HFFc6 (cell line): ENCODE measurements around the gene CLN6. TPM values are rescaled to one million over a fixed set of nuclear protein-coding genes. Genes with fewer than 3 reads are reported as not detected.
"Not testable (repeated sequence)": the region's sequence is repeated elsewhere in the genome, so short reads cannot be mapped to it uniquely, and the experiment has no call there.

ENCODE experiments used
- DNase-seq: peaks from one replicate; pipeline ENCODE4 v3.0.0-alpha.2; 2018
- H3K27ac Mint-ChIP-seq: 2 replicates; pipeline ENCODE4 v1.8.0; 2020; ENCODE audit warnings: mild to moderate bottlenecking, mixed read lengths
- H3K27me3 Mint-ChIP-seq: 2 replicates; pipeline ENCODE4 v1.8.0; 2021; ENCODE audit warnings: mild to moderate bottlenecking, moderate library complexity, mixed read lengths; ENCODE audit not compliant: insufficient read depth
- H3K36me3 Mint-ChIP-seq: 2 replicates; pipeline ENCODE4 v1.8.0; 2021; ENCODE audit warnings: low read depth, mixed read lengths
- H3K4me1 Mint-ChIP-seq: 2 replicates; pipeline ENCODE4 v1.8.0; 2020; ENCODE audit warnings: low read depth, mixed read lengths
- H3K4me3 Mint-ChIP-seq: 2 replicates; pipeline ENCODE4 v1.8.0; 2020; ENCODE audit warnings: mild to moderate bottlenecking, moderate library complexity, mixed read lengths
- H3K9me3 Mint-ChIP-seq: 2 replicates; pipeline ENCODE4 v1.8.0; 2020; ENCODE audit warnings: mild to moderate bottlenecking, mixed read lengths
- CTCF ChIP-seq: fragments of 200-600 bp; sonication (generic); IDR thresholded peaks from 2 replicates; pipeline ENCODE4 v1.5.0; 2021; ENCODE audit warnings: antibody characterized with exemption, mild to moderate bottlenecking
- total RNA-seq, 6 experiments: library from RNA; stranded (reverse); fragmentation: NEBNext Ultra II Directional; extraction: Animal tissue kit (Norgen Biotek cat#: 25700); gene quantifications; 2 replicates in 1 of 6; 3 replicates in 5 of 6; pipeline ENCODE4 v1.2.3, GENCODE V29; 2021

The CLN6 gene
- total RNA-seq, 6 experiments from 2014 or later, result 26.0 to 45.0 (median 37.1) TPM

DNA sequence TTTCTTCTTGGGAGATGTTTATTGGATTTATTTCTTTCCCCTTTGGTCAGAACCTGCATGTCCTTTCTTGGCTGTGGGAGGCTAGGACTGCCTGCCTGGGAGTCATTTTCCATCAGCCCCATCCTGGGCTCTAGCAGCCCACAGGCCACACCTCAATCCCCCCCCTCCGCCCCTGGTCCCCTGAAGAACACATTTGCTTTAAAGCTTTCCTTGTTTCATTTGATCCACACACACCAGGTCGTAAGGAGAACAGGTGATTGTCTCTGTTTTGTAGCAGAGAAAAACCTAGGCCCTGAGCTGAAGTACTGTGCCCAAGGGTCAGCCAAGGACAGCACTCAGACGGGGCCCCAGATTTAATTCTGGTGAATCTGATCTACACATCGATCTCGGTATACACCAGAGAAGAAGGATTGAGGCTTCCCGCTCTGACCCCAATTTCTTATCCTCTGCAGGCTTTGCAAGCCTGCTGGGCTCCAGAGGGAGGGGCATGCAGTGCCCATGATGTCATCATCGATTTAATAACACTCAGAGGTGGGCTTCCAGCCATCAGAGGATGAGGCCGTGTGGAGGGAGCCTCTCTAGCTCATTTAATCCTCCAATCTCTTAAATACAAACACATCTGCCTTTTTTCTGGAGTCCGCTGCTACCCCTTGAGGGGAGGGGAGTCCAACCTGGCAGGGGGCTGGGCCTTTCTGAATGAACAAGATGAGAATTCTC lies 1.7 kb upstream of the CLN6 start:
- H3K27ac Mint-ChIP-seq, result no peak overlapping the region; the same call in 1 of the 2 replicates
- peak overlapping the region; percentile 19; the same call in 1 of the 2 replicates for H3K4me3 Mint-ChIP-seq
- no peak for TF ChIP-seq CTCF
- no peak for DNase-seq
- H3K9me3 Mint-ChIP-seq, result no peaks in the 10 kb centered on the region
- H3K27me3 Mint-ChIP-seq, result peaks cover 3% of the 10 kb centered on the region
- H3K4me1 Mint-ChIP-seq, result peaks cover 33% of the 10 kb centered on the region
- no peaks in the 10 kb centered on the region; the same call in 1 of the 2 replicates for H3K36me3 Mint-ChIP-seq

DNA sequence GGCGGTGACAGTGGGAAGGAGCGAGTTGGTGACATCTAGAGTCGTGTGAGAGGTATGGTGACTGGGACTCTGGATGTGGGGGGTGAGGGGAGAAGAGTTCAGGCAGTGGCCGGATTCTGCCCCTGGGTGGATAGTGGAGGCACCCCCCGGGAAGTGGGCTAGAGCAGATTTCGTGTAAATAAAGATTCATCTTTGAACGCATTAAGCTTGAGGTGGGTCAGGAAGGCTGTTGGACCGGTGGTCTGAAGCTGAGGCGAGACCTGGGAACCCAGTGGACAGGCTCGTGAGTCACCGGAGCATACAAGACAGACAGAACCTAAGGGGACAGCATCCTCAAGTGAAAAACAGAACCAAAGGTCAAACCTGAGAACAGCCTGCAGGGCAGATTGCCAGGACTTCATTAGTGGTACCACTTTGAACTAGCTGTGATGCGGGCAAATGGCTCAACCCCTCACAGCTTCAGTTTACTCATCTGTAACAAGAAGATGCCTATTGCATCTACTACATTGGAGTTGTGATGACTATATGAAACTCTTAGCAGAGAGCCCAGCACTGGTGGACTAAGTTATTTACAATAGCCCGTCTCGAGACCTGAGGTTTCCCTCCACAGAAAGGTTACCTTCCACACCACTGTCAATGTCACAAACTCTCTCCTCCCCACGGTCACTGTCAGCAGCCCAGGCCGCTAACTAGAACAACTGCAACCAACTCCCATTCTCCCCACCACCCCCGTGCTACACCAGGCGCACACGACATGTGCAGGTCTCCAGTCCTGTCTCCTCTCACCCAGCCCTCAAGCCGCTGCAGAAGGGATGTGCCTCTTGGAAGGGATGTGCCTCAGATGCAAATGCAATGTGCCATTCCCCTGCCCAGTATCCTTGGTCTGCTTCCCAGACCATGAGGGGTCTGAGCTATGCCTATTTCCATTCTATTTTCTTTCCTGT lies 901 bp upstream of the CLN6 start:
- H3K27me3 Mint-ChIP-seq, result peaks cover 3% of the 10 kb centered on the region
- H3K27ac Mint-ChIP-seq, result peak overlapping the region; percentile 92
- no peaks in the 10 kb centered on the region for H3K9me3 Mint-ChIP-seq
- DNase-seq, result peak; percentile 20
- H3K36me3 Mint-ChIP-seq, result no peaks in the 10 kb centered on the region; the same call in 1 of the 2 replicates
- no peak for TF ChIP-seq CTCF
- peaks cover 33% of the 10 kb centered on the region for H3K4me1 Mint-ChIP-seq
- peak overlapping the region; percentile 96 for H3K4me3 Mint-ChIP-seq

DNA sequence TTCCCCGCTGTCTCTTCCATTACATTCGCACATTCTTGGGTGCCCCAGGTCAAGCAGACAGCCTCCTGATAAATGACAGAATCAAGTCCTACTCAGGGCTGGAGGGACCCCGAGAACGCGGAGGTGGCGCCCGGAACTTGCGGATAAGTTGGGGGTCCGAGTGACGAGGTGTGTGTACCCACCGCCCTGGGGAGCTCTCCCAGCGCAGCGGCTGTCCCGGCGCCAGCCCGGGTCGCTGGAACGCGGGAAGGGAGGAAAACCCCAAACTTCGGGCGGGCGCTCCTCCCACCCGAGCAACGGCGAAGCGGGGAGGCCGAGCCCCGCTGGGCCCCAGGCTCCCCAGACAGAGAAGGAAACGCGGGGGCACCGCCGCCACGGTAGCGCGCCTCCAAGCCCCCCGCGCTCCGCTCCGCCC lies 550 bp downstream of the CLN6 start:
- H3K4me3 Mint-ChIP-seq, result peak overlapping the region; percentile 96
- DNase-seq, result no peak
- H3K27me3 Mint-ChIP-seq, result no peaks in the 10 kb centered on the region; the same call in 1 of the 2 replicates
- peaks cover 7% of the 10 kb centered on the region; the same call in 1 of the 2 replicates for H3K36me3 Mint-ChIP-seq
- H3K27ac Mint-ChIP-seq, result peak overlapping the region; percentile 82
- TF ChIP-seq CTCF, result no peak
- peaks cover 41% of the 10 kb centered on the region for H3K4me1 Mint-ChIP-seq
- H3K9me3 Mint-ChIP-seq, result no peaks in the 10 kb centered on the region

GRCh38 chr15:68228143-68228970 lies 1.2 kb downstream of the CLN6 start:
- H3K36me3 Mint-ChIP-seq, result peaks cover 8% of the 10 kb centered on the region; the same call in 1 of the 2 replicates
- H3K4me1 Mint-ChIP-seq, result peaks cover 41% of the 10 kb centered on the region
- H3K9me3 Mint-ChIP-seq, result no peaks in the 10 kb centered on the region
- H3K27ac Mint-ChIP-seq, result peak overlapping the region; percentile 82
- DNase-seq, result no peak
- H3K4me3 Mint-ChIP-seq, result peak overlapping the region; percentile 96
- TF ChIP-seq CTCF, result no peak
- no peaks in the 10 kb centered on the region; the same call in 1 of the 2 replicates for H3K27me3 Mint-ChIP-seq

DNA sequence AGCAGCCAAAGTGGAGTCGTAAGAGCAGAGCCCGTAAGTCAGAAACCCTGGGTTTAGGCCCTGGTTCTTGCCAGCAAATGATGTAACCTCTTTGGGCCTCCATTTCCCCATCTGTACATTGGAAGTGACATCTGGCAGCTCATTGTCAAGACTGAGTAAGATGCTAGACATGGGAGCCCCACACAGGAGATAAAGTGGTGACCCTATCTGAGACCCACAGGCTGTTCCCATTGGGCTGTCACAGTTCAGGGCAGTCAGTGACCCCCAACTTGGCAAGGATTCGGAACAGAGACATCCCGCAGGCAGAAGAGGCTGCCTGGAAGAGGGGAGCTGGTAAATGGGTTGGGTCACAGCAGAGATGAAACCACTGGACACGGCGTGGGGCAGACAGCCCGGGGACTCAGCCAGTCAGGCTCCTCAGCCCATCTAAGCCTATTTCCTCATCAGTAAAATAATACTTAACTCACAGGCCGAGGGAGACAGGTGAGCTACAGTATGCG lies 1.8 kb downstream of the CLN6 start:
- no peak for DNase-seq
- peaks cover 14% of the 10 kb centered on the region; the same call in 1 of the 2 replicates for H3K36me3 Mint-ChIP-seq
- TF ChIP-seq CTCF, result no peak
- H3K9me3 Mint-ChIP-seq, result no peaks in the 10 kb centered on the region
- peak overlapping the region; percentile 96 for H3K4me3 Mint-ChIP-seq
- H3K4me1 Mint-ChIP-seq, result peaks cover 41% of the 10 kb centered on the region
- peak overlapping the region; percentile 40 for H3K27ac Mint-ChIP-seq
- no peaks in the 10 kb centered on the region; the same call in 1 of the 2 replicates for H3K27me3 Mint-ChIP-seq

DNA sequence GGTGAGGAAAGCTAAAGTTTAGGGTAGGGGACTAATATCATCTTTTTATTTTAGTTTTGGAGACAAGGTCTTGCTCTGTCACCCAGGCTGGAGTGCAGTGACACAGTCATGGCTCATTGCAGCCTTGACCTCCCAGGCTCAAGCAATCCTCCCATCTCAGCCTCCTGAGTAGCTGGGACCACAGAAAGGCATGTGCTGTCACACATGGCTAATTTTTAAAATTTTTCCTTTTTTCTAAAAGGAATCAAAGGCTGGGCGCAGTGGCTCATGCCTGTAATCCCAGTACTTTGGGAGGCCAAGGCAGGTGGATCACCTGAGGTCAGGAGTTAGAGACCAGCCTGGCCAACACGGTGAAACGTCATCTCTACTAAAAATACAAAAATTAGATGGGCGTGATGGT lies 4.1 kb downstream of the CLN6 start:
- not testable (repeated sequence) for H3K9me3 Mint-ChIP-seq, H3K27me3 Mint-ChIP-seq, H3K27ac Mint-ChIP-seq, H3K4me3 Mint-ChIP-seq, DNase-seq
- peaks cover 33% of the 10 kb centered on the region for H3K4me1 Mint-ChIP-seq
- peaks cover 14% of the 10 kb centered on the region; the same call in 1 of the 2 replicates for H3K36me3 Mint-ChIP-seq
